MG63 (cell line): ENCODE measurements around the gene GATA2. TPM values are rescaled to one million over a fixed set of nuclear protein-coding genes. Genes with fewer than 3 reads are reported as not detected.

Source experiments
- DNase-seq: peaks from one replicate; pipeline ENCODE4 v3.0.0-alpha.2; 2020
- H3K27me3 ChIP-seq: fragments of 250-450 bp; sonication (Bioruptor Pico); 2 replicates; pipeline ENCODE4 v1.5.1; 2020; ENCODE audit warnings: mild to moderate bottlenecking, moderate library complexity
- H3K36me3 ChIP-seq: fragments of 250-450 bp; sonication (Bioruptor Pico); 2 replicates; pipeline ENCODE4 v1.5.1; 2020; ENCODE audit warnings: mild to moderate bottlenecking, moderate library complexity
- H3K4me3 ChIP-seq: fragments of 250-450 bp; sonication (Bioruptor Pico); 2 replicates; pipeline ENCODE4 v1.5.1; 2020; ENCODE audit warnings: mild to moderate bottlenecking, moderate library complexity
- H3K9me3 ChIP-seq: fragments of 250-450 bp; sonication (Bioruptor Pico); 2 replicates; pipeline ENCODE4 v1.5.1; 2020; ENCODE audit warnings: mild to moderate bottlenecking, moderate library complexity
- total RNA-seq: library from RNA; depleted of rRNA; stranded (reverse); fragments of >200 nt; shearing (Covaris generic); gene quantifications from 2 replicates; pipeline ENCODE4 v1.2.3, GENCODE V29; 2014; ENCODE audit warnings: low replicate concordance; rRNA removed

GATA2 gene
- total RNA-seq, 1 experiment from 2014 or later = 2.6 TPM

GRCh38 chr3:128439226-128439625 is 53.8 kb downstream of the GATA2 start:
- peak; percentile 82 for DNase-seq
- Histone ChIP-seq H3K4me3 (no peak overlapping the region), H3K9me3 (peaks cover 4% of the 10 kb centered on the region; the same call in 1 of the 2 replicates), H3K27me3 (no peaks in the 10 kb centered on the region), H3K36me3 (no peaks in the 10 kb centered on the region)

GRCh38 chr3:128438488-128439072 is 54.4 kb downstream of the GATA2 start:
- no peak overlapping the region for H3K4me3 ChIP-seq
- no peaks in the 10 kb centered on the region for H3K36me3 ChIP-seq
- no peaks in the 10 kb centered on the region for H3K27me3 ChIP-seq
- H3K9me3 ChIP-seq = peaks cover 4% of the 10 kb centered on the region; the same call in 1 of the 2 replicates
- DNase-seq = no peak

- Histone ChIP-seq H3K36me3 (no peaks in the 10 kb centered on the region), H3K4me3 (no peak overlapping the region), H3K27me3 (no peaks in the 10 kb centered on the region), H3K9me3 (peaks cover 4% of the 10 kb centered on the region; the same call in 1 of the 2 replicates)
- DNase-seq = peak; percentile 71
These were observed 56.8 kb downstream of the GATA2 start for GRCh38 chr3:128436214-128436613.

GRCh38 chr3:128435561-128435960 is 57.4 kb downstream of the GATA2 start:
- no peaks in the 10 kb centered on the region for H3K27me3 ChIP-seq
- H3K9me3 ChIP-seq = peaks cover 4% of the 10 kb centered on the region; the same call in 1 of the 2 replicates
- H3K36me3 ChIP-seq = no peaks in the 10 kb centered on the region
- H3K4me3 ChIP-seq = no peak overlapping the region
- no peak for DNase-seq

DNA sequence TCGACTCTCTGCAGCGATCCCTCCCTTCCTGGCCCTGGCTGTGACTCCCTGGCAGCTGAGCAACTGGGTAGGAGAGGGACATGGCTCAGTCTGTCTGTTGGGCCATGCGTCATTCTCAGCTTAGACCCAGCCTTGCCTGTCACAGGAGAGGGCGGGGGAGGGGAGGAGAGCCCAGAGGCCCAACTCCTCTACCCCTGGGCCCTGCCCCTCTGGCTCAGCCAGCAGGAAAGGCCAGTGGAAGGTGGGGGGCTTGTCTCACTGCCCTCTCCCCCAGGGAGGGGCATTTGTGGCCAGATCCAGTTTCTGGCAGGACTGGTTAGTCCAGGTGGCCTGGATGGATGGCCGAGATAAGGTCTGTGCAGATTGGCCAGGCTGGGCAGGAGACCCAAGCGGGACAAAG is 57.9 kb downstream of the GATA2 start:
- H3K27me3 ChIP-seq = no peaks in the 10 kb centered on the region
- DNase-seq = no peak

GRCh38 chr3:128434524-128434923 is 58.5 kb downstream of the GATA2 start:
- H3K4me3 ChIP-seq = no peak overlapping the region
- no peak for DNase-seq
- no peaks in the 10 kb centered on the region for H3K27me3 ChIP-seq
- H3K9me3 ChIP-seq = peaks cover 4% of the 10 kb centered on the region; the same call in 1 of the 2 replicates
- no peaks in the 10 kb centered on the region for H3K36me3 ChIP-seq

More for the DNA sequence above, 57.9 kb downstream of the GATA2 start:
- no peaks in the 10 kb centered on the region for H3K36me3 ChIP-seq
- no peak overlapping the region for H3K4me3 ChIP-seq
- peaks cover 4% of the 10 kb centered on the region; the same call in 1 of the 2 replicates for H3K9me3 ChIP-seq

- Histone ChIP-seq H3K4me3 (no peak overlapping the region), H3K36me3 (no peaks in the 10 kb centered on the region), H3K9me3 (peaks cover 4% of the 10 kb centered on the region; the same call in 1 of the 2 replicates), H3K27me3 (no peaks in the 10 kb centered on the region)
- DNase-seq = no peak
These were observed 59.2 kb downstream of the GATA2 start for GRCh38 chr3:128433837-128434165.

DNA sequence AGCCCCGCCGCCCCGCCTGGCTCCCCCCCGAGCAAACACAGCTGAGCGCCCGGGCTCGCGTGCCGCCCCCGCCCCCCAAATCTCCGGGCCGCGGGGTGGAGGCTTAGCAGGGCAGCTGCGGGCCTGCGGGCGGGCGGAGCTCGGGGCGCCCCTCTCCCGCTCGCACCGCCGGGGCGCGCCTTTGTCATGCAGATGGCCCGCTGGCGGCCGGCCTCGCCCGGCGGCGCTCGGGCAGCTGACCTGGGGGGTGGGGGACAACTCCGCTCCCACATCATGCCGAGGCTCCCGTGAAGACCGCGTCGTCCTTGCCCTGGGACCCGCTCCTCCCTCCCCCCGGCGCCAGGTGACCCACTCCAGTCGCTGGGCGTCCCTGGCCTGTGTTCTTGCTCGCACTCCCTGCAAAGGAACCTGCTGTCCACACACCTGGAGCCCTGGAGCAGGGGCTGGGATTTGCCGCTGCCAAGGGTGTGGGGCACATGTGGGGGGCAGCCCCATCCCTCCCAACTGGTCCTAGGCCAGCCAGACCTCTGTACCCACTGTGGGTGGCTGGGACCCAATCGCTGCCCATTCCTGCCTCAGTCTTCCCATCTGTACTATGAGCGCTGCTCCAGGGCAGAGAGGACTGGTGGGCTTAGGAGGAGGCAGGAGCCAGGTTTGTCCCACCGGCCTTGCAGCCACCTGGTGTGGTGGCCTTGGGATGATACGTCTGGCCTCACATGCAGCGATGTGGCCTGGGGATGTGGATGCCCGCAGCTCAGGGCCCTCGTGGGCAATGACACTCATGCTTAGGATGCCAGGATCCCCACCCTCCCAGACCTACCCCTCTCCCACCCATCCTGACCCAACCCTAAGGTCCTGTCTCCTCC is 59.8 kb downstream of the GATA2 start:
- H3K27me3 ChIP-seq = no peaks in the 10 kb centered on the region
- DNase-seq = no peak
- H3K36me3 ChIP-seq = no peaks in the 10 kb centered on the region
- peaks cover 4% of the 10 kb centered on the region; the same call in 1 of the 2 replicates for H3K9me3 ChIP-seq
- H3K4me3 ChIP-seq = no peak overlapping the region

GRCh38 chr3:128432301-128432970 is 60.6 kb downstream of the GATA2 start:
- Histone ChIP-seq H3K36me3 (no peaks in the 10 kb centered on the region), H3K9me3 (peaks cover 4% of the 10 kb centered on the region; the same call in 1 of the 2 replicates), H3K27me3 (no peaks in the 10 kb centered on the region), H3K4me3 (no peak overlapping the region)
- DNase-seq = no peak

- DNase-seq = no peak
- Histone ChIP-seq H3K9me3 (peaks cover 4% of the 10 kb centered on the region; the same call in 1 of the 2 replicates), H3K27me3 (no peaks in the 10 kb centered on the region)
These were observed 61.1 kb downstream of the GATA2 start for GRCh38 chr3:128431803-128432300.

GRCh38 chr3:128430731-128431130 is 62.3 kb downstream of the GATA2 start:
- Histone ChIP-seq H3K9me3 (no peaks in the 10 kb centered on the region), H3K4me3 (no peak overlapping the region), H3K36me3 (no peaks in the 10 kb centered on the region), H3K27me3 (no peaks in the 10 kb centered on the region)
- DNase-seq = no peak

More at GRCh38 chr3:128431803-128432300, 61.1 kb downstream of the GATA2 start:
- Histone ChIP-seq H3K4me3 (no peak overlapping the region), H3K36me3 (no peaks in the 10 kb centered on the region)

- no peaks in the 10 kb centered on the region for H3K36me3 ChIP-seq
- H3K4me3 ChIP-seq = no peak overlapping the region
- DNase-seq = no peak
- no peaks in the 10 kb centered on the region for H3K9me3 ChIP-seq
- H3K27me3 ChIP-seq = no peaks in the 10 kb centered on the region
These were observed 62.7 kb downstream of the GATA2 start for GRCh38 chr3:128430301-128430700.

GRCh38 chr3:128429751-128430150 is 63.2 kb downstream of the GATA2 start:
- no peak for DNase-seq
- H3K27me3 ChIP-seq = no peaks in the 10 kb centered on the region
- H3K4me3 ChIP-seq = no peak overlapping the region
- H3K36me3 ChIP-seq = no peaks in the 10 kb centered on the region
- H3K9me3 ChIP-seq = no peaks in the 10 kb centered on the region

Other genes with a start within 250 kb of the GATA2 start
- not detected in 2 replicates for gene DNAJB8, start 26.3 kb downstream of the GATA2 start, total RNA-seq
- 515 and 599 TPM in 2 replicates for gene RPN1, start 157.6 kb upstream of the GATA2 start, total RNA-seq
- gene RAB7A, start 233.0 kb upstream of the GATA2 start, total RNA-seq = 156 and 165 TPM in 2 replicates